GM12891 (cell line): ENCODE measurements around the gene METTL6.
"Not testable (repeated sequence)": the region's sequence is repeated elsewhere in the genome, so short reads cannot be mapped to it uniquely, and the experiment has no call there.

ENCODE experiments used
- DNase-seq: peaks from one replicate; pipeline ENCODE4 v3.0.0; 2011; ENCODE audit warnings: low spot score; ENCODE audit not compliant: insufficient read length
- FAIRE-seq: peaks from 2 replicates; lab custom pipeline; 2011; peaks lifted over from hg19 to GRCh38; lab: Jason Lieb, UNC
- PAX5 ChIP-seq: IDR thresholded peaks from 2 replicates; pipeline ENCODE4 v1.6.1; 2011; ENCODE audit warnings: low read length, moderate library complexity, mild to moderate bottlenecking; ENCODE audit not compliant: insufficient read depth, severe bottlenecking
- POLR2A ChIP-seq: IDR thresholded peaks from 2 replicates; pipeline ENCODE4 v1.6.1; 2011; ENCODE audit warnings: low read depth, low read length, control low read depth
- POLR2AphosphoS5 ChIP-seq: IDR thresholded peaks from 2 replicates; pipeline ENCODE4 v1.6.1; 2011; ENCODE audit warnings: low read depth, low read length, control low read depth
- POU2F2 ChIP-seq: IDR thresholded peaks from 2 replicates; pipeline ENCODE4 v1.6.1; 2011; ENCODE audit warnings: low read depth, mild to moderate bottlenecking, control low read depth, low read length, moderate library complexity
- SPI1 ChIP-seq: IDR thresholded peaks from 2 replicates; pipeline ENCODE4 v1.6.1; 2011; ENCODE audit warnings: low read depth, low read length, control low read depth
- TAF1 ChIP-seq: IDR thresholded peaks from 2 replicates; pipeline ENCODE4 v1.6.1; 2011; ENCODE audit warnings: low read depth, low read length, control low read depth

Gene METTL6

DNA sequence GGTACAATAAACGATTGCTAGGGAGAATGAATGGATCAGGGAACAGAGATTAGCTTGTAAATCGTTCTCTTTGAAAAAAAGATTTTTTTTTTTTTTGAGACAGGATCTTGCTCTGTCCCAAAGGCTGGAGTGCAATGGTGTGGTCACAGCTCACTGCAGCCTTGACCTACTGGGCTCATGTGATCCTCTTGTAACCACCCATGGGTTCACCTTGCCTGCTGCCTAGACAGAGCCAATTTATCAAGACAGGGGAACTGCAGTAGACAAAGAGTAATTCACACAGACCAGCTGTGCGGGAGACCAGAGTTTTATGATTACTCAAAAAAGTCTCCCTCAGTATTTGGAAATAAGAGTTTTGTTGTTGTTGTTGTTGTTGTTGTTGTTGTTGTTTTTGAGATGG is 39.6 kb downstream of the METTL6 start:
- no peak for TF ChIP-seq POLR2AphosphoS5
- no peak for TF ChIP-seq SPI1
- no peak for TF ChIP-seq POU2F2
- TF ChIP-seq PAX5 = no peak
- no peak for TF ChIP-seq POLR2A
- no peak for DNase-seq
- FAIRE-seq = no peak

DNA sequence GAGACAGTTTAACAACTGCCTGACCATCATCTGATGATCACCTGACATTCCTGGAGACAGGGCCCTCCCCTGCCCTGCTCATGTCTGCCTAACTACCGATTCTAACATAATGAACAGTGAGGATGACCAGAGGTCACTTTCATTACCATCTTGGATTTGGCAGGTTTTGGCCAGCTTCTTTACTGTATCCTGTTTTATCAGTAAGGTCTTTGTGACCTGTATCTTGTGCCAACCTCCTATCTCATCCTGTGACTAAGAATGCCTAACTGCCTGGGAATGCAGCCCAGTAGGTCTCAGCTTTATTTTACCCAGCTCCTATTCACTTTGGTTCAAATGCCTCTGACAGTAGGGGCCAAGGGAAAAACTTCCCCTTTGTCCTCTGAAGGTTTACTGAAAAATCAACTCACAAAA is 40.2 kb downstream of the METTL6 start:
- TF ChIP-seq SPI1 = no peak
- no peak for TF ChIP-seq POLR2A
- no peak for TF ChIP-seq POLR2AphosphoS5
- no peak for TF ChIP-seq TAF1
- no peak for TF ChIP-seq POU2F2
- TF ChIP-seq PAX5 = no peak
- DNase-seq (no peak), FAIRE-seq (no peak)

DNA sequence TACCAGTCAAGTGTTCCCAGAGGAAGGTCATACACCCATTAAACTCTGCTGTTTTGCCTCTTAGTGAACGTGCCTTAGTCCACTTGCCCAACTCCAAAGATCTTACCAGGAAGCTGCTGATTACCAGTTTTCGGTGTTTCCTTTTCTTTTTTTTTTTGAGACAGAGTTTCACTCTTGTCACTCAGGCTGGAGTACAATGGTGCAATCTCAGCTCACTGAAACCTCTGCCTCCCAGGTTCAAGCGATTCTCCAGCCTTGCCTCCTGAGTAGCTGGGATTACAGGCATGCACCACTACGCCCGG is 40.7 kb downstream of the METTL6 start:
- DNase-seq, FAIRE-seq: not testable (repeated sequence)

DNA sequence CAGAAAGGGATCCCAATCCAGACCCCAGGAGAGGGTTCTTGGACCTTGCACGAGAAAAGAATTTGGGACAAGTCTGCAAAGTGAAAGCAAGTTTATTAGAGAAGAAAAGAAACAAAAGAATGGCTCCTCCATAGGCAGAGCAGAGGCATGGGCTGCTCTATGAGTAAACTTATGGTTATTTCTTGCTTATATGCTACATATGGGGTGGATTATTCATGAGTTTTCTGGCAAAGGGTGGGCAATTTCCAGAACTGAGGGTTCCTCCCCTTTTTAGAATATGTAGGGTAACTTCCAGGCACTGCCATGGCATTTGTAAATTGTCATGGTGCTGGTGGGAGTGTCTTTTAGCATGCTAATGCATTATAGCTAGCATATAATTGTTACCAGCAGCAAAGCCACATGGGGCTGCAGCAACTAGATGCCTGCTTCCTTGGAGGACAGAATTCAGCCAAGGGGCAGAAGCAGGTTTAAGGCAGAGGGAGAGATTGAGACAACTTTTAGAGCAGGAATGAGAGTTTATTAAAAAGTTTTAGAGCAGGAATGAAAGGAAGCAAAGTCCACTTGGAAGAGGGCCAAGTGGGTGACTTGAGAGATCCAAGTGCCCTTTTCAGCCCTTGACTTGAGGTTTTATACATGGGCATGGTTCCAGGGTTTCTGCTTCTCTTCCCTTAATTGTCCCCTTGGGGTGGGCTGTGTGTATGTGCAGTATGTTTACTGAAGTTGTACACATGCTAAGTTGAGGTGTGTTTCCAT is 41.3 kb downstream of the METTL6 start:
- TF ChIP-seq POU2F2 (no peak), TAF1 (no peak), POLR2A (no peak)
- DNase-seq (no peak), FAIRE-seq (peak; percentile 72)

DNA sequence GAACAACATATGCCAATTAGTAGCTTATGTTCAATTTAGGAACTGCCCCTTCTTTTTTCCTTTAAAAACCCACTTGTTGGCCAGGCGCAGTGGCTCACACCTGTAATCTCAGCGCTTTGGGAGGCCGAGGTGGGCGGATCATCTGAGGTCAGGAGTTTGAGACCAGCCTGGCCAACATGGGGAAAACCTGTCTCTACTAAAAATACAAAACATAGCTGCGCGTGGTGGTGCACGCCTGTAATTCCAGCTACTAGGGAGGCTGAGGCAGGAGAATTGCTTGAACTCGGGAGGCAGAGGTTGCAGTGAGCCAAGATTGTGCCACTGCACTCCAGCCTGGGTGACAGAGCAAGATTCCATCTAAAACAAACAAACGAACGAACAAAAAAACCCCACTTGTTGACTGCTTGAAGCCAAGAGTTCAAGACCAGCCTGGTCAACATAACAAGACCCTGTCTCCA is 42.1 kb downstream of the METTL6 start:
- not testable (repeated sequence) for DNase-seq, FAIRE-seq

DNA sequence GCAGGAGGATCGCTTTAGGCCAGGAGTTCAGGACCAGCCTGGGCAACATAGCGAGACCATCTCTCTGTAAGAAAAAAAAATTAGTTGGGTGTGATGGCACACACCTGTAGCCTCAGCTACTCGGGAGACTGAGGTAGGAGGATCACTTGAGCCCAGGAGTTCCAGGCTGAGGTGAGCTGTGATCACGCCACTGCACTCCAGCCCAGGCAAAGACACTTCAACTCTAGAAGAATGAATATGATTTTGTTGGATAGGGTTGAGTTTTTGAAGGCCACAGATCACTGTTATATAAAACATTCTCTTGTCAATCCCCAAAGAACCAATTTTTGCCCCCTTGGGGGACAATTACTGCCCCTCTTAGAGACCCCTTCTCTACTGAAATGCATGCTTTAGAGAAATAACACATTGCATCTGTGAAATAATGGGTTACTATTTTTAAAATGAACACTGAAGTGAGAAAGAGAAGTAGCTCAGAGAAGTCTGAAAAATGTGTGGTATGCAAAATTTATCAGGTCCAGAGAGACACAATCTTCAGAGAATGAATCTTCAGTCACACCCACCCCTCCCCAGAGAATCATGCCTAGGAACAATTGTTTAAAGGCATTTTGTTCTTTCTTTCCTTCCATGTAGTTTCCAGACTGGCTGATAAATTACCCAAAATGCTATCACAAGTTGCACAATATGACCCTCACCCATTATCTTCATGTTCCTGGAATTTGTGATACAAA is 42.7 kb downstream of the METTL6 start:
- no peak for DNase-seq
- peak; percentile 85 for FAIRE-seq
- peak; percentile 67; the same call in 1 of the 2 replicates for TF ChIP-seq POU2F2
- TF ChIP-seq SPI1 = no peak

DNA sequence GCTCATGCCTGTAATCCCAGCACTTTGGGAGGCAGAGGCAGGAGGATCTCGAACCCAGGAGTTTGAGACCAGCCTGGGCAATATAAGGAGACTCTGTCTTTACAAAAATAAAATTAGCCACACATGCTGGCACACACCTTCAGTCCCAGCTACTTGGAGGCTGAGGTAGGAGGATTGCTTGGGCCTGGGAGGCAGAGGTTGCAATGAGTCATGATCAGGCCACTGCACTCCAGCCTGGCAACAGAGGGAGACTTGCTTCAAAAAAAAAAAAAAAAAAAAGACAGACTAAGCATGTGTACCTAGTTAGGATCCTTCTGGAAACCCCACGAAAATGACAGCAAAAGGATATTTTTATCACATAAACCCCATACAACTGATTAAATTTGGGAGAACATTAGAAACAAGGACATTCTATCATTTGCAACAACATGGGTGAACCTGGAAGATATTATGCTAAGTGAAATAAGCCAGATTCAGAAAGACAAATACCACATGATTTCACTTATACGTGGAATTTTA is 44.9 kb downstream of the METTL6 start:
- no peak for TF ChIP-seq POLR2AphosphoS5
- TF ChIP-seq PAX5 = no peak
- no peak for TF ChIP-seq POU2F2
- TF ChIP-seq POLR2A = no peak
- DNase-seq = no peak
- FAIRE-seq = no peak

DNA sequence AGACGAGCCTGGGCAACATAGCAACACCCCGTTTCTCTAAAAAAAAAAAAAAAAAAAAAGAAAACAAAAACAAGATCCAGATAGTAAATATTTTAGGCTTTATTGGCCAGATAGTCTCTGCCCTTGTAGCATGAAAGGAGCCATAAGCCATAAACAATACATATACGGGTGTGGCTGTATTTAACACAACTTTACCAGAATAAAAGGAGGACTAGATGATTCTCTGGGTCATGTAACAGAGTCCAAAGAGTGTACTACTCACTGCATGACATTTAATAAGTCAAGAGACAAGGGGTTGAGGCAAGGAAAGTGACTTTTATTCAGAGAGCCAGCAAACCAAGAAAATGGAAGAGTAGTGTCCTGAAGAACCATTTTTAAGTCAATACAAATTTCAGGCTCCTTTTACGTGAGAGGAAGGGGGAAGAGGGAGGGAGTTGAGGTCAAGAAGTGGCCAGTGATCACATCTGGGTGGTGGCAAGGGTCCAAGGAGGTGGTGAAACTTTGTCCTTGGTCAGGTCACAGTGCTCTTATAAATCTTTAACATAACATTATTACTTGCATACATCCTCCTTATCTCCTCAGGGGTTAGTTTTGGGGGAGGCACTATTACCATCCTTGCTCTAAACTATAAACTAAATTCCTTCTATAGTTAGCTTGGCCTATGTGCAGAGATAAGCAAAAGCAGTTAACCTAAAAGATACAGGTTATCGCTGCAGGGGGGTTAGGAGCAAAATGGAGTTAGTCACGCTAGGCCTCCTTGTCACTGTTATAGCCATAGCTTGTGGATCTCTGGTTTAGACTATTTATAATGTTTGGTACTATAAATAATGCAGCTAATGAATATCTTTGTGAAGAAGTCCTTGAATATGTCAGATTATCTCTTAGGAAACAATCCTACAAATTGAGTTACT is 46.1 kb downstream of the METTL6 start:
- DNase-seq (no peak), FAIRE-seq (no peak)
- TF ChIP-seq POU2F2 (no peak), TAF1 (no peak), POLR2AphosphoS5 (no peak), POLR2A (no peak), PAX5 (no peak), SPI1 (no peak)

DNA sequence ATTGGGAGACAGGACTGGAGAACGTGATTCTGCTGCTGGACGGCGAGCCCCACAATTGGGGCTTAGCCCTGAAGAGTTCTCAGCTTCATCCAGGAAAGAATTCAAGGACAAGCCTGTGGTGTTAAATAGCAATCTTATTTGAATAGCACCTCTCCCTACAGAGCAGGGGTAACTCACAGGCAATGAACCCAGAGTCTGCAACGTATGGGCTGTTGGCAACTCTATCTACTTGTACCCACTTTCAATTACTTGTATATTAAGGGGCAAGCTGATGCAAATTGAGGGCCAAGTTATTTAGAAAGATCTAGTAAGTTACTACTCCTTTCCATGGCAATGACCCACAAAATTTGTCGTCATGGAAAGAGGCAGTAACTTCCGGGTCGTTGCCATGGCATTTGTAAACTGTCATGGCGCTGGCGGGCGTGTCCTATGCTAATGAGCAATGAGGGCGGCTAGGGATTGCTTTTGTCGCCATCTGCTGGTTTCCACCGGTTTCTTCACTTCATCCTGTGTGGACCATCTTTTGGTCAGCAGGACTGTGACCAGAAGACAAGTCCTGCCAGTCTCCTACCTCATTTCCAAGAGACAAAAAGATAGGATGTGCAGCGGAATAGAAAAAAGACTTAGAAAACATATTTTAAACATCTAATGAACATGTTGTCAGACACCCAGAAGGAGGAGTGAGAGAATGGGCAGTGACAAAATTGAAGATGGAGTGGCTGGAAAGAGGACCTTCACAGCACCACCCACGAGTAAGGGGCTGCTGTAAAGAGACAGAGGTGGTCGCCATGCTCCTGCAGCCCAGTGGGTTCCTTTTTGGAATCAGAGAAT is 49.2 kb downstream of the METTL6 start:
- FAIRE-seq = peak; percentile 98
- DNase-seq = peak; percentile 33

More for the DNA sequence above, 49.2 kb downstream of the METTL6 start:
- TF ChIP-seq POU2F2 (peak; percentile 99), TAF1 (no peak), PAX5 (peak; percentile 14), POLR2A (no peak), SPI1 (no peak)
